Caco-2 (cell line): Measurements from ENCODE around the gene ANXA2. TPM values are rescaled to one million over a fixed set of nuclear protein-coding genes. Genes with fewer than 3 reads are reported as not detected.

Experiments used
- BruUV-seq: library from RNA; stranded (reverse); fragments of 400-500 nt; replicated peaks from 2 replicates; lab custom pipeline; 2021; lab: Mats Ljungman, UMichigan
- CTCF ChIA-PET: fragments of 300-600 bp; sonication (Branson Sonifier 250); formaldehyde crosslinking; loops from one replicate; lab custom pipeline; 2022; ENCODE audit warnings: antibody characterized with exemption; lab: Charles Lee
- POLR2A ChIA-PET: fragments of 300-600 bp; sonication (Branson Sonifier 250); formaldehyde crosslinking; loops from one replicate; lab custom pipeline; 2022; ENCODE audit warnings: antibody characterized with exemption; lab: Charles Lee
- DNase-seq, 2 experiments: peaks; one replicate each; pipeline versions ENCODE4 v3.0.0 to v3.0.0-alpha.2; 2020 to 2022
- H3K27me3 ChIP-seq: replicated peaks from 2 replicates; pipeline ENCODE4 v1.6.0; 2011; ENCODE audit warnings: low read length; ENCODE audit not compliant: control insufficient read depth, insufficient read depth
- H3K36me3 ChIP-seq: 2 replicates; pipeline ENCODE4 v1.5.1; 2011; ENCODE audit warnings: low read length; ENCODE audit not compliant: control insufficient read depth, insufficient read depth
- H3K4me1 ChIP-seq: fragments of 250-450 bp; sonication (Bioruptor Pico); 2 replicates; pipeline ENCODE4 v1.5.1; 2020; ENCODE audit warnings: mild to moderate bottlenecking
- H3K4me3 ChIP-seq: 2 replicates; pipeline ENCODE4 v1.5.1; 2011; ENCODE audit warnings: low read depth, mild to moderate bottlenecking, control low read depth, low read length
- H3K9me3 ChIP-seq: fragments of 250-450 bp; sonication (Bioruptor Pico); 2 replicates; pipeline ENCODE4 v1.5.1; 2020; ENCODE audit warnings: mild to moderate bottlenecking, moderate library complexity
- H3K27ac Mint-ChIP-seq: one replicate; pipeline ENCODE4 v1.8.0; 2022; ENCODE audit warnings: mixed read lengths; ENCODE audit not compliant: unreplicated experiment
- H3K27me3 Mint-ChIP-seq: one replicate; pipeline ENCODE4 v1.8.0; 2022; ENCODE audit warnings: mixed read lengths; ENCODE audit not compliant: insufficient read depth, unreplicated experiment
- H3K36me3 Mint-ChIP-seq: one replicate; pipeline ENCODE4 v1.8.0; 2022; ENCODE audit warnings: mild to moderate bottlenecking, mixed read lengths; ENCODE audit not compliant: insufficient read depth, unreplicated experiment
- H3K4me1 Mint-ChIP-seq: one replicate; pipeline ENCODE4 v1.8.0; 2022; ENCODE audit warnings: low read depth, mixed read lengths; ENCODE audit not compliant: unreplicated experiment
- H3K4me3 Mint-ChIP-seq: one replicate; pipeline ENCODE4 v1.8.0; 2022; ENCODE audit warnings: mild to moderate bottlenecking, moderate library complexity, mixed read lengths; ENCODE audit not compliant: unreplicated experiment
- H3K9me3 Mint-ChIP-seq: one replicate; pipeline ENCODE4 v1.8.0; 2022; ENCODE audit warnings: mixed read lengths; ENCODE audit not compliant: unreplicated experiment
- intact Hi-C: fragments of 100-400 bp; cut with micrococcal nuclease; formaldehyde crosslinking; loops from one replicate; pipeline ENCODE4 v1.10.0; 2022; ENCODE audit not compliant: unreplicated experiment
- total RNA-seq: library from RNA; stranded (reverse); gene quantifications from 2 replicates; pipeline ENCODE4 v1.2.3, GENCODE V29; 2022
- TF ChIP-seq, protein P1 (sequence below), 2 experiments: fragments of 200-600 bp in 1 of 2; IDR thresholded peaks; 1 replicate in 1 of 2; 2 replicates in 1 of 2; pipeline versions ENCODE4 v1.5.1 to v1.8.0; 2011 to 2022; ENCODE audit warnings: antibody characterized with exemption in 1 of 2, control low read depth in 1 of 2, inconsistent platforms in 1 of 2, low read depth in 1 of 2, low read length in 1 of 2, mild to moderate bottlenecking in 1 of 2, moderate library complexity in 1 of 2; ENCODE audit not compliant: insufficient read depth in 1 of 2, severe bottlenecking in 1 of 2, unreplicated experiment in 1 of 2

ANXA2 gene
- total RNA-seq, 1 experiment from 2014 or later, result 1,141 TPM

- H3K27me3 ChIP-seq, result no peaks in the 10 kb centered on the region
- H3K4me3 ChIP-seq, result no peak overlapping the region
- Mint-ChIP-seq H3K4me3 (peak overlapping the region; percentile 78), H3K9me3 (no peaks in the 10 kb centered on the region), H3K36me3 (peaks cover 98% of the 10 kb centered on the region), H3K27me3 (no peaks in the 10 kb centered on the region), H3K27ac (peak overlapping the region; percentile 79), H3K4me1 (peaks cover 68% of the 10 kb centered on the region)
- TF ChIP-seq, protein P1, sequence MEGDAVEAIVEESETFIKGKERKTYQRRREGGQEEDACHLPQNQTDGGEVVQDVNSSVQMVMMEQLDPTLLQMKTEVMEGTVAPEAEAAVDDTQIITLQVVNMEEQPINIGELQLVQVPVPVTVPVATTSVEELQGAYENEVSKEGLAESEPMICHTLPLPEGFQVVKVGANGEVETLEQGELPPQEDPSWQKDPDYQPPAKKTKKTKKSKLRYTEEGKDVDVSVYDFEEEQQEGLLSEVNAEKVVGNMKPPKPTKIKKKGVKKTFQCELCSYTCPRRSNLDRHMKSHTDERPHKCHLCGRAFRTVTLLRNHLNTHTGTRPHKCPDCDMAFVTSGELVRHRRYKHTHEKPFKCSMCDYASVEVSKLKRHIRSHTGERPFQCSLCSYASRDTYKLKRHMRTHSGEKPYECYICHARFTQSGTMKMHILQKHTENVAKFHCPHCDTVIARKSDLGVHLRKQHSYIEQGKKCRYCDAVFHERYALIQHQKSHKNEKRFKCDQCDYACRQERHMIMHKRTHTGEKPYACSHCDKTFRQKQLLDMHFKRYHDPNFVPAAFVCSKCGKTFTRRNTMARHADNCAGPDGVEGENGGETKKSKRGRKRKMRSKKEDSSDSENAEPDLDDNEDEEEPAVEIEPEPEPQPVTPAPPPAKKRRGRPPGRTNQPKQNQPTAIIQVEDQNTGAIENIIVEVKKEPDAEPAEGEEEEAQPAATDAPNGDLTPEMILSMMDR (IDR thresholded peaks at IDR 0.05; ENCODE audit: insufficient read depth in 1 of 2, low read depth in 1 of 2, low read length in 1 of 2, severe bottlenecking in 1 of 2, unreplicated experiment in 1 of 2), result no peak
- CTCF ChIA-PET, result interaction anchor here (0.8 kb wide), 1 partner anchor 30 kb away, joined by 3 read pairs; no protein-coding TSS in a partner anchor
- POLR2A ChIA-PET, result interaction anchor here (0.7 to 1.3 kb wide), 3 partner anchors 10 to 18 kb away, joined by 5 to 9 read pairs (median 7); no protein-coding TSS in a partner anchor
- BruUV-seq, result no TSS peak
- intact Hi-C loops, result no loop called here
- H3K9me3 ChIP-seq, result no peaks in the 10 kb centered on the region
- H3K4me1 ChIP-seq, result peaks cover 76% of the 10 kb centered on the region
- peaks cover 3% of the 10 kb centered on the region for H3K36me3 ChIP-seq
- peak in 1 of 2 experiments; percentile 68 for DNase-seq
These were observed 5.2 kb downstream of the ANXA2 start for GRCh38 chr15:60392601-60392985.

DNA sequence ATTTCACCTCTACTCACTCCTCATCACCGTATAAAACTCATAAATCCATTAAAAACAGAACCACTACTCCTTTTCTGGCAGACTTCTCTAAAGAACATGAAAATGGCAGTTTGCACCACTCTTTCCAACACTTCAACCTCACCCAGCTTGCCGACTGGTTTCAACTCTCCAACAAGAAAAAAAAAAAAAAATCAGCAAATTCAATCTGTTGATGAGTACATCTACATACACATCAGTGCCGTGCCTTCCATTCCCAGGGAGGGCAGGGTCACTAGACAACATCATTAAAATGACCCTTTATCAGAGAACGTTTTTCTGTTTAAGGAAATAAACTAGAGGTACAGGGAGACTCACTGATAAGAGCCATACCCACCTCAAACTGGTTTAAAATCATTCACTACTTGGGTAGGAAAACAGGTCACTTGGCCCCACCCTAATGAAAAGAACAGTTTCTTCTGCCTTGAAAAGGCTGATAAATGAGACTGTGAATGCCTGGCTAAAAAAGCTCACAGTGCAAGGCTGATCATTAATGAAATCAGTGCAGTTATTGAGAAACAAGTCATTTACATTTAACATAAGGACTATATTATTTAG lies 6.0 kb downstream of the ANXA2 start:
- no peaks in the 10 kb centered on the region for H3K9me3 Mint-ChIP-seq
- Histone ChIP-seq H3K9me3 (no peaks in the 10 kb centered on the region), H3K27me3 (no peaks in the 10 kb centered on the region), H3K4me1 (peaks cover 83% of the 10 kb centered on the region), H3K4me3 (no peak overlapping the region), H3K36me3 (peaks cover 4% of the 10 kb centered on the region)
- CTCF ChIA-PET, result no interaction called here
- no TSS peak for BruUV-seq
- DNase-seq, result no peak
- TF ChIP-seq, protein P1 (IDR thresholded peaks at IDR 0.05; ENCODE audit: insufficient read depth in 1 of 2, low read depth in 1 of 2, low read length in 1 of 2, severe bottlenecking in 1 of 2, unreplicated experiment in 1 of 2), result no peak
- POLR2A ChIA-PET, result no interaction called here
- peak overlapping the region; percentile 58 for H3K4me3 Mint-ChIP-seq
- intact Hi-C loops, result no loop called here
- H3K27me3 Mint-ChIP-seq, result no peaks in the 10 kb centered on the region
- peaks cover 98% of the 10 kb centered on the region for H3K36me3 Mint-ChIP-seq
- peak overlapping the region; percentile 76 for H3K27ac Mint-ChIP-seq
- peaks cover 75% of the 10 kb centered on the region for H3K4me1 Mint-ChIP-seq

- no TSS peak for BruUV-seq
- TF ChIP-seq, protein P1 (IDR thresholded peaks at IDR 0.05; ENCODE audit: insufficient read depth in 1 of 2, low read depth in 1 of 2, low read length in 1 of 2, severe bottlenecking in 1 of 2, unreplicated experiment in 1 of 2), result no peak
- no peaks in the 10 kb centered on the region for H3K27me3 ChIP-seq
- POLR2A ChIA-PET, result interaction anchor here (1.0 kb wide), 1 partner anchor 9 kb away, joined by 4 read pairs; no protein-coding TSS in a partner anchor
- peak in 1 of 2 experiments; percentile 39 for DNase-seq
- H3K4me1 ChIP-seq, result peaks cover 90% of the 10 kb centered on the region
- no peaks in the 10 kb centered on the region for H3K9me3 ChIP-seq
- peaks cover 98% of the 10 kb centered on the region for H3K36me3 Mint-ChIP-seq
- H3K4me3 ChIP-seq, result no peak overlapping the region
- H3K27me3 Mint-ChIP-seq, result no peaks in the 10 kb centered on the region
- H3K4me3 Mint-ChIP-seq, result peak overlapping the region; percentile 58
- peak overlapping the region; percentile 76 for H3K27ac Mint-ChIP-seq
- CTCF ChIA-PET, result no interaction called here
- peaks cover 73% of the 10 kb centered on the region for H3K4me1 Mint-ChIP-seq
- H3K9me3 Mint-ChIP-seq, result no peaks in the 10 kb centered on the region
- H3K36me3 ChIP-seq, result peaks cover 4% of the 10 kb centered on the region
- intact Hi-C loops, result no loop called here
These were observed 6.8 kb downstream of the ANXA2 start for GRCh38 chr15:60390871-60391501.
